C4-2B (cell line): ENCODE results near the gene FXYD1.

Experiments
- ZFX ChIP-seq: fragments of 450-650 bp; IDR thresholded peaks from 2 replicates; pipeline ENCODE4 v1.6.1; 2017
- TF ChIP-seq, protein P1 (sequence below): fragments of 450-650 bp; conservative IDR thresholded peaks from 2 replicates; pipeline ENCODE4 v1.5.1; 2017; ENCODE audit warnings: mild to moderate bottlenecking

DNA sequence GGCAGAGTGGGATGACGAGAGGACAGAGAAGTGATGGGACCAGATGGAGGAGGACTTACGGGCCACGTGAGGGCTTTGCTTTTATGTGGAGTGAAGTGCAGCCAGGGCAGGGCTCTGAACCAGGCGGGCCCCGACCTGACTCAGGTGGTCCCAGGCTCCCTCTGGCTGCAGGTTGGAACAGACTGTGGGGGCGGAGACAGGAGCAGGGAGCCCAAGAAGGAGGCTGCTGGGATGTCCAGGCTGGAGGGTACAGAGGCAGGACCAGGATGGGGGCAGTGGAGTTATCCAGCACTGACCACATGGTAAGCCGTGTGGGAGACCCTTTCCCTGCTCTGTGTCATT is 18.0 kb downstream of the FXYD1 start:
- TF ChIP-seq, protein P1, sequence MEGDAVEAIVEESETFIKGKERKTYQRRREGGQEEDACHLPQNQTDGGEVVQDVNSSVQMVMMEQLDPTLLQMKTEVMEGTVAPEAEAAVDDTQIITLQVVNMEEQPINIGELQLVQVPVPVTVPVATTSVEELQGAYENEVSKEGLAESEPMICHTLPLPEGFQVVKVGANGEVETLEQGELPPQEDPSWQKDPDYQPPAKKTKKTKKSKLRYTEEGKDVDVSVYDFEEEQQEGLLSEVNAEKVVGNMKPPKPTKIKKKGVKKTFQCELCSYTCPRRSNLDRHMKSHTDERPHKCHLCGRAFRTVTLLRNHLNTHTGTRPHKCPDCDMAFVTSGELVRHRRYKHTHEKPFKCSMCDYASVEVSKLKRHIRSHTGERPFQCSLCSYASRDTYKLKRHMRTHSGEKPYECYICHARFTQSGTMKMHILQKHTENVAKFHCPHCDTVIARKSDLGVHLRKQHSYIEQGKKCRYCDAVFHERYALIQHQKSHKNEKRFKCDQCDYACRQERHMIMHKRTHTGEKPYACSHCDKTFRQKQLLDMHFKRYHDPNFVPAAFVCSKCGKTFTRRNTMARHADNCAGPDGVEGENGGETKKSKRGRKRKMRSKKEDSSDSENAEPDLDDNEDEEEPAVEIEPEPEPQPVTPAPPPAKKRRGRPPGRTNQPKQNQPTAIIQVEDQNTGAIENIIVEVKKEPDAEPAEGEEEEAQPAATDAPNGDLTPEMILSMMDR, result no peak
- no peak for TF ChIP-seq ZFX
